H54 (cell line): ENCODE measurements around the gene MYO10.

Experiments used
- DNase-seq: peaks from one replicate; pipeline ENCODE4 v3.0.0; 2011; ENCODE audit warnings: low spot score, mixed read lengths; ENCODE audit not compliant: insufficient read length
- FAIRE-seq: peaks from 3 replicates; lab custom pipeline; 2011; peaks lifted over from hg19 to GRCh38; lab: Jason Lieb, UNC
- POLR2A ChIP-seq: IDR thresholded peaks from 2 replicates; pipeline ENCODE4 v1.6.1; 2011; ENCODE audit warnings: low read depth, mild to moderate bottlenecking, low read length

The MYO10 gene

GRCh38 chr5:16916262-16916878, 19.7 kb downstream of the MYO10 start:
- peak; percentile 92 for FAIRE-seq
- no peak for TF ChIP-seq POLR2A
- peak; percentile 76 for DNase-seq

- FAIRE-seq: no peak
- no peak for DNase-seq
- no peak for TF ChIP-seq POLR2A
These were observed 21.5 kb downstream of the MYO10 start for GRCh38 chr5:16914584-16914983.

DNA sequence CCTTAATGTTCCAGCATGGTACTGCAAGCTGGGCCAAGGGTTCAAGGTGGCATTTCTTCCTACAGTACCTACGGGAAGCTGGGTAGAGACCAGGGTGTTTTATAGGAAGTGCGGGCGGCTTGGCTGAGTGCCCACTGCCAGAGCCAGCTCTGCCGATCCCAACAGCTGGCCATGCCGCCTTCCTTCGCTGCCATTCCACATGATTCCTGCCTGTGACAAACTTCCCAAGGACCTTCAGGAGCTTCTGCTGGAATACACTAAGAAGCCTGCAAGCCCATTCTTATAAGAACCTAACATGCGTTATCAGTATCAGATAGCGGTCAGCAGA, 22.0 kb downstream of the MYO10 start:
- TF ChIP-seq POLR2A: no peak
- no peak for FAIRE-seq
- DNase-seq: no peak

GRCh38 chr5:16913187-16914107, 22.6 kb downstream of the MYO10 start:
- DNase-seq (no peak), FAIRE-seq (peak; percentile 61)
- no peak for TF ChIP-seq POLR2A

DNA sequence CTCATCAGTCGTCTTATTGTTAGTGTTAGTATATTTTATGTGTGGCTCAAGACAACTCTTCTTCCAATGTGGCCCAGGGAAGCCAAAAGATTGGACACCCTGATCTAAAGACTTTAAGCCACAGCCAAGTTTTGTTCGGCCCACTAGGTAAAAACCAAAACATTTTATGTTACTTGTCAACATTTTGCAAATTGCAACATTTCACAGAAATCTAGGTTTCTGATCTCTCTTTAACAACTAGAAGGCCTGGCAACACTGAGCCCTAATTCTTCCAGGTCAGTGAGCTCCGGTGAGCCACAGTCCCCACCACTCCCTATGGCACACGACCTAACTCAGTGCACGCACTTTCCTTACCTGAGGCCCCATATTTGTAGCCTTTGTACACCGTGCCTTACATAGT, 24.0 kb downstream of the MYO10 start:
- no peak for FAIRE-seq
- no peak for TF ChIP-seq POLR2A

DNA sequence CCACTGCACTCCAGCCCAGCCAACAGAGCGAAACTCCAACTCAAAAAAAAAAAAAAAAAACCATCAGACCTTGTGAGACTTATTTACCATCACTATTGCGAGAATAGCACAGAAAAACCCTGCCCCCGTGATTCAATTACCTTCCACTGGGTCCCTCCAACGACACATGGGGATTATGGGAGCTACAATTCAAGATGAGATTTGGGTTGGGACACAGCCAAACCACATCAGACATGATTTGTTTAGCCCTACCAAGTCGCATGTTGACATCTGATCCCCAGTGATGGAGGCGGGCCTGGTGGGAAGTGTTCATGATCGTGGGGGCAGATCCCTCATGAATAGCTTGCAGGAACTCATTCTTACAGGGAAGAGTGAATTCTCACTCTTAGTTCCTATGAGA, 26.6 kb downstream of the MYO10 start:
- FAIRE-seq: no peak
- TF ChIP-seq POLR2A: no peak

More for the DNA sequence above, 24.0 kb downstream of the MYO10 start:
- no peak for DNase-seq

GRCh38 chr5:16907270-16907669, 28.8 kb downstream of the MYO10 start:
- FAIRE-seq: no peak
- no peak for TF ChIP-seq POLR2A
- DNase-seq: no peak

More for the DNA sequence above, 26.6 kb downstream of the MYO10 start:
- no peak for DNase-seq

GRCh38 chr5:16906255-16906654, 29.8 kb downstream of the MYO10 start:
- FAIRE-seq (no peak), DNase-seq (no peak)
- TF ChIP-seq POLR2A: no peak

DNA sequence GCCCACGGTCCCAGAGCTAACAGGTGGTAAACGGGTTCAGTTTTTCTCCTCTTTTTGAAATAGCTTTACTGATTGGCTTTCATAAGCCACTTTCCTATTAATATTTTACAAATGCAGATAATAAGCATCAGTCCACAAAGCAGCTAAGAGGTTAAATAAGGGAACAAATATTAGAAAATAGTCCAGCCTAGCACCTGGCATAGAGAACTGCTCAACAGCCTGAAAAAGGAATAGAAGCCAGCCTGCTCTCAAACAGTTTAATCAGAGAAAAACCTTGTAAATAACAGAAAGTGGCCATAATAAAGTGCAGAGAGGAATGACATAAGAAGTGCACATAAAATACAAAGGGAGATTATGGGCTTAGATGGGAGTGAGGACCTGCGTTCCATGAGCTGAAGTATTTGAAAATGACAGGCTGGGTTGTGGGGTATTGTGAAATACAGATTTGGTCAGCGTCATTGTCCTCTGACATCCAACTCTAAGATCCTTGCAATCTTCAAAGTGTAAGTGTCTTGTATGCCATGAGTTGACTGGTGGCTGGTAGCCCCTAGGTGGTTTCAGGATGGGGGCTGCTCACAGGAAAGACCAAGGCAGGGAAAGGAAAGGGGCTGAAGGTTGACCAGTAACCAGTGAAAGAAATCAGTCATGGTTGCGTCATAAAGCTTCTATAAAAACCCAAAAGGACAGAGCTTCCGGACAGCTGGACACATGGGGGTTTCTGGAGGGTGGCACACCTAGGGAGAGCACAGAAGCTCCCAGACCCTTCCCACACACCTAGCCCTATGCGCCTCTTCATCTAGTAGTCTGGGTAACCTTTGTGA, 32.4 kb downstream of the MYO10 start:
- FAIRE-seq: no peak
- no peak for DNase-seq
- no peak for TF ChIP-seq POLR2A

DNA sequence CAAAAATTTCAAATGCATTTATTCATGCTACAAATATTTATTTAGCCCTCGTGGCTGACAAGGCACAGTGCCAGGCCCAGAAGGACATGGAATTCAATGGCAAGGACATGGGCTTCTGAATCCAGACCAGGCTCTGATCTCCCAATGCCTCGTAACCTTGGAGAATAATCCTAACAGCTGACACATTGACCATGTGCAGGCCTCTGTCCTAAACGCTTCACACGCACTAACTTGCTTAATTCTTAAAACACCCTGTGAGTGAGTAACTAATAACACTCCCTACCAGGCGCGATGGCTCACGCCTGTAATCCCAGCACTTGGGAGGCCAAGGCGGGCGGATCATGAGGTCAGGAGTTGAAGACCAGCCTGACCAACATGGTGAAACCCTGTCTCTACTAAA, 33.2 kb downstream of the MYO10 start:
- no peak for TF ChIP-seq POLR2A
- FAIRE-seq: no peak
- no peak for DNase-seq

DNA sequence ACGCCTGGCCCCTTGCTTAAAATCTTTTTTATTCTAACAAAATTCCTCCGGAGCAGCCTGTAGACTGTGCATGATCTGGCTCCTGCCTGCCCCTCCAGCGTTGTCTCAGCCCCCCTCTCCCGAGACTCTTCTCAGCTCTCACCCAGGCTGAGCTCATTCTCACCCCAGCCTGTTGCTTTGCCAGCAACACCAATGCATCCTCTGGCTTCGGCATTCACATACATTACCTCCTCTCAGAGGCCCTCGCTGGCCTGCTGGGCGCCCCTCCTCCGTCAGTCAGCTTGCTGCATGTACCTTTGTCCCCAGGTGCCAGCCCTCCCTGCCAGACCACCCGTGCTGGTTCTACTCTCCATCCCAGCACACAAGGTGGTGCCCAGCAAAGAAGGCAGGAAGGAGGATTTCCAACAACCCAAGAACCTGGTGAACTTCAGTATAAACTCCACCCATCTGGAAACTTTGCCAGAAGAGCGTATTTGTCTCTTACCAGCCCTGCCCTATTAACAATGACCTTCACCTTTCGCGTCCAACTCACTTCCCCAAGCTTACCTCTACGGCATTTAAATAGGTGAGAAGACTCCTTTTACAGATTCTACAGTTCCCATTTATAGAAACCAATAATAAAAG, 35.0 kb downstream of the MYO10 start:
- no peak for TF ChIP-seq POLR2A
- DNase-seq (no peak), FAIRE-seq (no peak)

DNA sequence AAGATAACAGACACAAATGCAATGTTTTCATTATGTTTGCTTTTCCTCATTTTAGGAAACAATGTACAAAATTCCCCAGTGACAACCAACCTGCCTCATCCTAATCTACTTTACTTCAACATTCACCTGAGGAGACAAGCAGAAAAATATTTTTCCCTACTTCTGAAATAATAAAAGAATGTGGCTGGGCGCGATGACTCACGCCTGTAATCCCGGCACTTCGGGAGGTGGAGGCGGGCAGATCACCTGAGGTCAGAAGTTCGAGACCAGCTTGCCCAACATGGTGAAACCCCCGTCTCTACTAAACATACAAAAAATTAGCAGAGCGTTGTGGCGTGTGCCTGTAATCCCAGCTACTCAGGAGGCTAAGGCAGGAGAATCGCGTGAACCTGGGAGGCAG, 36.9 kb downstream of the MYO10 start:
- DNase-seq: no peak
- no peak for FAIRE-seq
- no peak for TF ChIP-seq POLR2A

- DNase-seq (no peak), FAIRE-seq (no peak)
- no peak for TF ChIP-seq POLR2A
These were observed 38.3 kb downstream of the MYO10 start for GRCh38 chr5:16897800-16898199.
